Endothelial cell of umbilical vein (primary cell): ENCODE data around the gene FANCI. TPM values are rescaled to one million over a fixed set of nuclear protein-coding genes. Genes with fewer than 3 reads are reported as not detected.
"Not testable (repeated sequence)": the region's sequence is repeated elsewhere in the genome, so short reads cannot be mapped to it uniquely, and the experiment has no call there.

Source experiments
- BruUV-seq: library from RNA; stranded (reverse); fragments of 400-500 nt; replicated peaks from 2 replicates; lab custom pipeline; 2021; lab: Mats Ljungman, UMichigan
- CTCF ChIA-PET: fragments of 300-600, 350-600 bp; sonication (Branson Sonifier 250); formaldehyde crosslinking; loops from one replicate; lab custom pipeline; 2021; ENCODE audit warnings: antibody characterized with exemption, inconsistent platforms; lab: Charles Lee
- POLR2A ChIA-PET: fragments of 300-600, 350-600 bp; sonication (Branson Sonifier 250); formaldehyde crosslinking; loops from one replicate; lab custom pipeline; 2021; ENCODE audit warnings: antibody characterized with exemption, inconsistent platforms; lab: Charles Lee
- DNase-seq: peaks from one replicate; pipeline ENCODE4 v3.0.0-alpha.2; 2011; ENCODE audit warnings: low read depth, low spot score
- FAIRE-seq: peaks from 2 replicates; lab custom pipeline; 2011; peaks lifted over from hg19 to GRCh38; lab: Jason Lieb, UNC
- H2AFZ ChIP-seq: 2 replicates; pipeline ENCODE4 v1.6.0; 2012; ENCODE audit warnings: low read depth, low read length, control low read depth, inconsistent platforms
- H3K27ac ChIP-seq: 2 replicates; pipeline ENCODE4 v1.5.1; 2011; ENCODE audit warnings: low read depth, mild to moderate bottlenecking, control low read depth, low read length, moderate library complexity; ENCODE audit not compliant: insufficient read depth
- H3K27me3 ChIP-seq, 2 experiments: 2 replicates each; pipeline versions ENCODE4 v1.6.0 to v1.6.1; 2011; ENCODE audit warnings: low read length in 2 of 2, mixed read lengths in 1 of 2; ENCODE audit not compliant: control insufficient read depth in 2 of 2, insufficient read depth in 2 of 2
- H3K36me3 ChIP-seq, 2 experiments: 2 replicates in 1 of 2; 3 replicates in 1 of 2; pipeline ENCODE4 v1.5.1; 2011; ENCODE audit warnings: low read length in 2 of 2, mild to moderate bottlenecking in 1 of 2, moderate library complexity in 1 of 2; ENCODE audit not compliant: control insufficient read depth in 2 of 2, insufficient read depth in 2 of 2; ENCODE audit errors: extremely low read depth in 1 of 2
- H3K4me1 ChIP-seq: 3 replicates; pipeline ENCODE4 v1.5.1; 2011; ENCODE audit warnings: mild to moderate bottlenecking, low read length; ENCODE audit not compliant: control insufficient read depth, insufficient read depth; ENCODE audit errors: extremely low read depth
- H3K4me2 ChIP-seq: 2 replicates; pipeline ENCODE4 v1.6.1; 2011; ENCODE audit warnings: low read length, control low read depth, mixed read lengths; ENCODE audit not compliant: insufficient read depth
- H3K4me3 ChIP-seq, 3 experiments: fragments of 200-600 bp in 1 of 3; sonication (generic), shearing (Covaris generic) in 1 of 3; replicated peaks in 1 of 3; 2 replicates each; pipeline ENCODE4 v1.5.1; 2011 to 2016; ENCODE audit warnings: control low read depth in 3 of 3, low read length in 3 of 3, mild to moderate bottlenecking in 2 of 3, inconsistent platforms in 1 of 3, low read depth in 1 of 3, moderate library complexity in 1 of 3; ENCODE audit not compliant: insufficient read depth in 1 of 3
- H3K79me2 ChIP-seq: 2 replicates; pipeline ENCODE4 v1.6.0; 2012; ENCODE audit warnings: low read length, inconsistent platforms; ENCODE audit not compliant: control insufficient read depth, insufficient read depth
- H3K9ac ChIP-seq: replicated peaks from 2 replicates; pipeline ENCODE3; 2011; ENCODE audit warnings: low read length, control low read depth; ENCODE audit not compliant: insufficient read depth; ENCODE audit errors: extremely low read depth
- H3K9me1 ChIP-seq: replicated peaks from 3 replicates; pipeline ENCODE4 v1.6.0; 2011; ENCODE audit warnings: mild to moderate bottlenecking, low read length; ENCODE audit not compliant: control insufficient read depth, insufficient read depth; ENCODE audit errors: extremely low read depth
- H3K9me3 ChIP-seq: replicated peaks from 2 replicates; pipeline ENCODE4 v1.5.1; 2012; ENCODE audit warnings: low read length, inconsistent platforms; ENCODE audit not compliant: control insufficient read depth, insufficient read depth
- H4K20me1 ChIP-seq: replicated peaks from 2 replicates; pipeline ENCODE3; 2011; ENCODE audit warnings: mild to moderate bottlenecking, low read length; ENCODE audit not compliant: control insufficient read depth, insufficient read depth; ENCODE audit errors: extremely low read depth
- CTCF ChIP-seq, 2 donors: IDR thresholded peaks; 1 replicate in 1 of 2; 2 replicates in 1 of 2; pipeline ENCODE4 v1.5.1; 2011; ENCODE audit warnings: low read length in 2 of 2, mild to moderate bottlenecking in 2 of 2, moderate library complexity in 2 of 2, control low read depth in 1 of 2, inconsistent platforms in 1 of 2, low read depth in 1 of 2; ENCODE audit not compliant: insufficient read depth in 1 of 2; ENCODE audit errors: extremely low read depth in 1 of 2
- EZH2 ChIP-seq: IDR thresholded peaks from 2 replicates; pipeline ENCODE4 v1.6.1; 2012; ENCODE audit warnings: borderline replicate concordance, low read depth, mild to moderate bottlenecking, moderate library complexity, low read length, inconsistent platforms; ENCODE audit not compliant: severe bottlenecking
- FOS ChIP-seq: IDR thresholded peaks from 2 replicates; pipeline ENCODE4 v1.6.1; 2011; ENCODE audit warnings: mild to moderate bottlenecking, low read length, moderate library complexity, borderline replicate concordance; ENCODE audit not compliant: insufficient read depth
- GATA2 ChIP-seq: IDR thresholded peaks from 2 replicates; pipeline ENCODE4 v1.7.0; 2011; ENCODE audit warnings: low read depth, mild to moderate bottlenecking, moderate library complexity, mixed read lengths, low read length; ENCODE audit not compliant: insufficient read length, insufficient read depth
- JUN ChIP-seq: IDR thresholded peaks from 2 replicates; pipeline ENCODE4 v1.6.1; 2011; ENCODE audit warnings: borderline replicate concordance, low read depth; ENCODE audit not compliant: insufficient read length, insufficient read depth
- MYC ChIP-seq: IDR thresholded peaks from one replicate; pipeline ENCODE4 v1.6.1; 2011; ENCODE audit warnings: mild to moderate bottlenecking, low read depth, low read length
- POLR2A ChIP-seq: IDR thresholded peaks from 2 replicates; pipeline ENCODE4 v1.6.1; 2012; ENCODE audit warnings: low read depth, mild to moderate bottlenecking, control low read depth, low read length
- POLR2AphosphoS5 ChIP-seq: IDR thresholded peaks from 2 replicates; pipeline ENCODE4 v1.6.1; 2012; ENCODE audit warnings: low read depth, mild to moderate bottlenecking, control low read depth, low read length, moderate library complexity; ENCODE audit not compliant: insufficient read depth
- dilution Hi-C: fragments of 300-500 bp; cut with MboI; formaldehyde crosslinking; loops from one replicate; pipeline ENCODE4 v1.15.0; 2019; ENCODE audit warnings: low sequenced_read_pairs; ENCODE audit not compliant: extremely low pct_ligation_motif_present
- intact Hi-C: fragments of 100-400 bp; cut with micrococcal nuclease; formaldehyde crosslinking; loops from one replicate; pipeline ENCODE4 v1.10.0; 2022
- polyA plus RNA-seq, 4 experiments: library from polyadenylated mRNA; depleted of rRNA in 3 of 4; stranded (reverse) in 3 of 4; unstranded in 1 of 4; fragments of >200 nt; gene quantifications; 2 replicates each; pipeline versions ENCODE4 v1.2.1 to v1.2.3, GENCODE V29; 2011 to 2012; ENCODE audit warnings: missing spikeins in 1 of 4
- total RNA-seq: library from RNA; stranded (reverse); gene quantifications from 2 replicates; pipeline ENCODE4 v1.2.3, GENCODE V29; 2021

FANCI gene
- total and polyA plus RNA-seq, 2 donors (not counting 3 experiments of a cell fraction or from before 2014, with no cell fraction given), result 10.8 to 74.7 TPM

GRCh38 chr15:89248584-89248983, 4.8 kb downstream of the FANCI start:
- no peaks in the 10 kb centered on the region for H3K9me3 ChIP-seq
- H3K9ac ChIP-seq, result no peak overlapping the region
- no peak overlapping the region for H3K4me3 ChIP-seq
- no peak overlapping the region for H3K4me2 ChIP-seq
- no peak overlapping the region for H3K27ac ChIP-seq
- ChIA-PET POLR2A (no interaction called here), CTCF (no interaction called here)
- no peaks in the 10 kb centered on the region for H3K27me3 ChIP-seq
- no peaks in the 10 kb centered on the region for H4K20me1 ChIP-seq
- H2AFZ ChIP-seq, result no peak overlapping the region
- dilution Hi-C loops (no loop called here), intact Hi-C loops (no loop called here)
- no peak for TF ChIP-seq GATA2
- no peak for TF ChIP-seq MYC
- no peak for TF ChIP-seq JUN
- no peak for TF ChIP-seq POLR2A
- TF ChIP-seq CTCF (IDR thresholded peaks at IDR 0.05; ENCODE audit: extremely low read depth in 1 of 2, insufficient read depth in 1 of 2, low read depth in 1 of 2, low read length in 2 of 2), result no peak
- no peak for TF ChIP-seq EZH2
- TF ChIP-seq POLR2AphosphoS5, result no peak
- TF ChIP-seq FOS, result no peak
- DNase-seq (no peak), FAIRE-seq (no peak)
- H3K9me1 ChIP-seq, result no peaks in the 10 kb centered on the region
- peaks cover 10% of the 10 kb centered on the region for H3K4me1 ChIP-seq
- H3K36me3 ChIP-seq, result peaks cover 0 to 8% of the 10 kb centered on the region in 2 experiments
- peaks cover 26% of the 10 kb centered on the region for H3K79me2 ChIP-seq
- no TSS peak for BruUV-seq

- H3K27ac ChIP-seq, H3K36me3 ChIP-seq, CTCF ChIA-PET, H3K9me3 ChIP-seq, H3K27me3 ChIP-seq, H3K4me2 ChIP-seq, H3K4me1 ChIP-seq, FAIRE-seq, dilution Hi-C loops, H3K9me1 ChIP-seq, H3K4me3 ChIP-seq, H3K9ac ChIP-seq, BruUV-seq, POLR2A ChIA-PET, intact Hi-C loops, H4K20me1 ChIP-seq, DNase-seq, H2AFZ ChIP-seq: not testable (repeated sequence)
- peaks cover 18% of the 10 kb centered on the region for H3K79me2 ChIP-seq
These were observed 6.4 kb downstream of the FANCI start for GRCh38 chr15:89250142-89250541.

GRCh38 chr15:89277281-89277680, 33.5 kb downstream of the FANCI start:
- BruUV-seq, H3K27me3 ChIP-seq, H3K9ac ChIP-seq, H3K27ac ChIP-seq, H3K4me2 ChIP-seq, H3K79me2 ChIP-seq, intact Hi-C loops, H4K20me1 ChIP-seq, DNase-seq, FAIRE-seq, H3K4me1 ChIP-seq, H3K9me1 ChIP-seq, H3K9me3 ChIP-seq, H2AFZ ChIP-seq, H3K36me3 ChIP-seq, POLR2A ChIA-PET, dilution Hi-C loops, H3K4me3 ChIP-seq: not testable (repeated sequence)
- CTCF ChIA-PET, result interaction anchor here (1.8 kb wide), 1 partner anchor 71 kb away, joined by 9 read pairs; no protein-coding TSS in a partner anchor
